H9 (cell line): Measurements from ENCODE around the gene ZWILCH. TPM values are rescaled to one million over a fixed set of nuclear protein-coding genes. Genes with fewer than 3 reads are reported as not detected.

Experiments used
- DNase-seq: peaks from one replicate; pipeline ENCODE4 v3.0.0-alpha.2; 2017
- H2AFZ ChIP-seq: one replicate; pipeline ENCODE4 v1.6.1; 2013; ENCODE audit warnings: mild to moderate bottlenecking, low read length, control low read depth, moderate library complexity
- H2AK5ac ChIP-seq: 2 replicates; pipeline ENCODE4 v1.6.1; 2013; ENCODE audit warnings: low read length, control low read depth, mixed read lengths; ENCODE audit not compliant: insufficient read length
- H2BK120ac ChIP-seq: one replicate; pipeline ENCODE4 v1.6.1; 2013; ENCODE audit warnings: low read depth, mild to moderate bottlenecking, low read length, control low read depth, inconsistent platforms; ENCODE audit not compliant: poor library complexity, severe bottlenecking
- H2BK12ac ChIP-seq: 2 replicates; pipeline ENCODE4 v1.6.1; 2013; ENCODE audit warnings: low read length, control low read depth, mixed read lengths, low read depth; ENCODE audit not compliant: insufficient read length
- H2BK15ac ChIP-seq: 2 replicates; pipeline ENCODE4 v1.6.1; 2013; ENCODE audit warnings: low read depth, low read length, control low read depth
- H2BK20ac ChIP-seq: one replicate; pipeline ENCODE4 v1.6.1; 2013; ENCODE audit warnings: low read depth, mild to moderate bottlenecking, low read length, control low read depth, inconsistent platforms; ENCODE audit not compliant: poor library complexity, severe bottlenecking
- H2BK5ac ChIP-seq: 2 replicates; pipeline ENCODE4 v1.6.1; 2013; ENCODE audit warnings: low read length, control low read depth, mixed read lengths; ENCODE audit not compliant: insufficient read length
- H3K14ac ChIP-seq: 2 replicates; pipeline ENCODE4 v1.6.1; 2013; ENCODE audit warnings: low read length, control low read depth; ENCODE audit not compliant: insufficient read depth
- H3K18ac ChIP-seq: 2 replicates; pipeline ENCODE4 v1.6.1; 2013; ENCODE audit warnings: low read depth, mild to moderate bottlenecking, mixed read lengths, low read length, control low read depth; ENCODE audit not compliant: insufficient read length
- H3K23ac ChIP-seq: 2 replicates; pipeline ENCODE4 v1.6.1; 2013; ENCODE audit warnings: low read length, control low read depth, mixed read lengths, low read depth; ENCODE audit not compliant: insufficient read length
- H3K23me2 ChIP-seq: 2 replicates; pipeline ENCODE4 v1.6.1; 2013; ENCODE audit warnings: low read depth, mild to moderate bottlenecking, mixed read lengths, low read length, control low read depth; ENCODE audit not compliant: insufficient read length, poor library complexity, severe bottlenecking
- H3K27ac ChIP-seq: 2 replicates; pipeline ENCODE4 v1.5.1; 2013; ENCODE audit warnings: low read length, control low read depth, mixed read lengths, low read depth; ENCODE audit not compliant: insufficient read length
- H3K27me3 ChIP-seq: 2 replicates; pipeline ENCODE4 v1.6.1; 2013; ENCODE audit warnings: low read length, control low read depth, inconsistent platforms; ENCODE audit not compliant: insufficient read depth
- H3K4ac ChIP-seq: 2 replicates; pipeline ENCODE4 v1.6.1; 2013; ENCODE audit warnings: low read depth, mild to moderate bottlenecking, control low read depth, inconsistent platforms, low read length, moderate library complexity
- H3K4me1 ChIP-seq: 2 replicates; pipeline ENCODE4 v1.6.1; 2013; ENCODE audit warnings: low read length, control low read depth, inconsistent platforms; ENCODE audit not compliant: insufficient read depth
- H3K4me2 ChIP-seq: 2 replicates; pipeline ENCODE4 v1.6.1; 2013; ENCODE audit warnings: low read length, control low read depth, mixed read lengths; ENCODE audit not compliant: insufficient read length, insufficient read depth
- H3K56ac ChIP-seq: 2 replicates; pipeline ENCODE4 v1.6.1; 2013; ENCODE audit warnings: low read depth, mild to moderate bottlenecking, mixed read lengths, low read length, control low read depth; ENCODE audit not compliant: insufficient read length
- H3K79me1 ChIP-seq: 2 replicates; pipeline ENCODE4 v1.6.1; 2013; ENCODE audit warnings: low read depth, mild to moderate bottlenecking, moderate library complexity, low read length, control low read depth, inconsistent platforms; ENCODE audit not compliant: insufficient read depth, poor library complexity, severe bottlenecking
- H3K79me2 ChIP-seq: 2 replicates; pipeline ENCODE4 v1.6.1; 2013; ENCODE audit warnings: low read length, control low read depth, inconsistent platforms; ENCODE audit not compliant: insufficient read depth
- H3K9ac ChIP-seq: 2 replicates; pipeline ENCODE4 v1.6.1; 2013; ENCODE audit warnings: low read length, control low read depth, mixed read lengths; ENCODE audit not compliant: insufficient read length; ENCODE audit errors: extremely low read depth
- H3K9me3 ChIP-seq: one replicate; pipeline ENCODE4 v1.6.1; 2013; ENCODE audit warnings: low read depth, low read length, inconsistent platforms; ENCODE audit not compliant: control insufficient read depth
- H3T11ph ChIP-seq: one replicate; pipeline ENCODE4 v1.6.1; 2013; ENCODE audit warnings: mild to moderate bottlenecking, low read length, control low read depth, inconsistent platforms
- H4K20me1 ChIP-seq: one replicate; pipeline ENCODE4 v1.6.1; 2013; ENCODE audit not compliant: control insufficient read depth, insufficient read length, insufficient read depth
- H4K5ac ChIP-seq: 2 replicates; pipeline ENCODE4 v1.6.1; 2013; ENCODE audit warnings: low read depth, mild to moderate bottlenecking, mixed read lengths, low read length, control low read depth; ENCODE audit not compliant: insufficient read length
- H4K8ac ChIP-seq: replicated peaks from 2 replicates; pipeline ENCODE4 v1.6.1; 2013; ENCODE audit warnings: low read length, control low read depth, mixed read lengths, low read depth; ENCODE audit not compliant: insufficient read length
- H4K91ac ChIP-seq: 2 replicates; pipeline ENCODE4 v1.6.1; 2013; ENCODE audit warnings: low read depth, mild to moderate bottlenecking, moderate library complexity, mixed read lengths, low read length, control low read depth; ENCODE audit not compliant: insufficient read length
- H3K27ac Mint-ChIP-seq, 3 experiments: 2 replicates in 2 of 3; 3 replicates in 1 of 3; pipeline ENCODE4 v1.8.0; 2020 to 2021; ENCODE audit warnings: mixed read lengths in 3 of 3, mild to moderate bottlenecking in 1 of 3, moderate library complexity in 1 of 3
- H3K27me3 Mint-ChIP-seq: 2 replicates; pipeline ENCODE4 v1.8.0; 2021; ENCODE audit warnings: low read depth, mild to moderate bottlenecking, moderate library complexity, mixed read lengths
- H3K36me3 Mint-ChIP-seq, 3 experiments: 2 replicates in 2 of 3; 3 replicates in 1 of 3; pipeline ENCODE4 v1.8.0; 2020 to 2021; ENCODE audit warnings: low read depth in 3 of 3, mixed read lengths in 3 of 3; ENCODE audit not compliant: insufficient read depth in 1 of 3
- H3K4me1 Mint-ChIP-seq, 2 experiments: 2 replicates each; pipeline ENCODE4 v1.8.0; 2020; ENCODE audit warnings: mixed read lengths in 2 of 2
- H3K4me3 Mint-ChIP-seq, 2 experiments: 2 replicates in 1 of 2; 3 replicates in 1 of 2; pipeline ENCODE4 v1.8.0; 2020 to 2021; ENCODE audit warnings: mild to moderate bottlenecking in 2 of 2, mixed read lengths in 2 of 2, moderate library complexity in 1 of 2
- H3K9me3 Mint-ChIP-seq, 2 experiments: 2 replicates in 1 of 2; 3 replicates in 1 of 2; pipeline ENCODE4 v1.8.0; 2020; ENCODE audit warnings: mild to moderate bottlenecking in 2 of 2, mixed read lengths in 2 of 2, moderate library complexity in 1 of 2
- CTCF ChIP-seq: fragments of 200-600 bp; sonication (generic); conservative IDR thresholded peaks from 3 replicates; pipeline ENCODE4 v1.8.0; 2021; ENCODE audit warnings: antibody characterized with exemption, mild to moderate bottlenecking
- WGBS: extraction: QIAGEN DNeasy Blood & Tissue Kit; methylation state at CpG from one replicate; pipeline ENCODE4 v1.1.7; 2013; ENCODE audit warnings: missing lambda C conversion rate, low lambda C conversion rate, mixed read lengths; ENCODE audit not compliant: insufficient read length; ENCODE audit errors: extremely low coverage; 5-methylcytosine and 5-hydroxymethylcytosine counted together
- total RNA-seq: library from RNA; stranded (reverse); gene quantifications from 2 replicates; pipeline ENCODE4 v1.2.1, GENCODE V29; 2021

ZWILCH gene
- total RNA-seq, 1 experiment from 2014 or later: 47.2 TPM

DNA sequence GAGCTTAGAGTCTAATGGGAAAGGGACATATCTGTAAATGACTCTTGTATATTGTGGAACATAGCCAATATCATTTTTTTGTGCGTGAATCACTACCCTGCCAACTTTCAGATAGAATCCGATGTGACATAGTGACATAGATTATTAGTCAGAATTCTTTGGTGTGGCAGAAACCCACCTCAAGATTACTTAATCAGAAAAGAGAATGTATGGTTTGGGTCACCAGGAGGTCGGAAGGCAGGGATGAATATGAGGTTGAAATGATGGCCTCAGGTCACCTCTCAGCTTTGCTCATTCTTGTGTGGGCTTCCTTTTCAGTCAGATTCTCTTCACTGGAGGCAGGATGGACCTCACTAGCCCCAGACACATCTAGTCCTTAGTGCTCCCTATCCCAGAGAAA lies 48.9 kb upstream of the ZWILCH start:
- no peak overlapping the region for H3K56ac ChIP-seq
- no peak overlapping the region for H3K4me2 ChIP-seq
- H3K27me3 ChIP-seq: no peaks in the 10 kb centered on the region
- no peak overlapping the region for H3K14ac ChIP-seq
- H2BK12ac ChIP-seq: no peak overlapping the region
- H2BK120ac ChIP-seq: no peak overlapping the region
- H4K20me1 ChIP-seq: no peaks in the 10 kb centered on the region
- no peaks in the 10 kb centered on the region for H3K27me3 Mint-ChIP-seq
- no peak overlapping the region for H2BK20ac ChIP-seq
- H3K79me1 ChIP-seq: no peaks in the 10 kb centered on the region
- no peak for DNase-seq
- no peak overlapping the region for H4K5ac ChIP-seq
- H3K9me3 Mint-ChIP-seq: no peaks in the 10 kb centered on the region
- H2BK5ac ChIP-seq: no peak overlapping the region
- no peak overlapping the region for H4K91ac ChIP-seq
- no peaks in the 10 kb centered on the region for H3K79me2 ChIP-seq
- H3K9ac ChIP-seq: no peak overlapping the region
- H2BK15ac ChIP-seq: no peak overlapping the region
- TF ChIP-seq CTCF: no peak
- H3K36me3 Mint-ChIP-seq: peaks cover 0 to 9% (median 0%) of the 10 kb centered on the region in 3 experiments; a peak in 4 of 7 replicates
- H4K8ac ChIP-seq: no peak overlapping the region
- H3K4me1 ChIP-seq: no peaks in the 10 kb centered on the region
- H3K27ac Mint-ChIP-seq: peak overlapping the region in 1 of 3 experiments; percentile 17; a peak in 2 of 7 replicates
- H2AK5ac ChIP-seq: no peak overlapping the region
- WGBS: no CpG with 5 or more reads among the region's 3 CpGs
- H3K4me1 Mint-ChIP-seq: peaks cover 9 to 22% of the 10 kb centered on the region in 2 experiments; a peak in 3 of 4 replicates
- H3K23me2 ChIP-seq: no peaks in the 10 kb centered on the region
- H3K4ac ChIP-seq: no peak overlapping the region
- no peaks in the 10 kb centered on the region for H3K9me3 ChIP-seq
- no peak overlapping the region for H3K18ac ChIP-seq
- H3T11ph ChIP-seq: no peak overlapping the region
- H3K4me3 Mint-ChIP-seq: no peak overlapping the region
- no peak overlapping the region for H2AFZ ChIP-seq
- H3K23ac ChIP-seq: no peak overlapping the region
- H3K27ac ChIP-seq: no peak overlapping the region
